Keratinocyte (primary cell): ENCODE results near the gene CHERP. TPM values are rescaled to one million over a fixed set of nuclear protein-coding genes. Genes with fewer than 3 reads are reported as not detected.

ENCODE experiments used
- DNase-seq: peaks from one replicate; pipeline ENCODE4 v3.0.0-alpha.2; 2011; ENCODE audit warnings: low read depth, missing footprints, low spot score
- FAIRE-seq: peaks from 2 replicates; lab custom pipeline; 2011; peaks lifted over from hg19 to GRCh38; lab: Jason Lieb, UNC
- H2AFZ ChIP-seq: 2 replicates; pipeline ENCODE4 v1.6.0; 2012; ENCODE audit warnings: low read length, control low read depth, inconsistent platforms; ENCODE audit not compliant: control insufficient read depth
- H3K27ac ChIP-seq: 2 replicates; pipeline ENCODE4 v1.5.1; 2011; ENCODE audit warnings: low read length; ENCODE audit not compliant: control insufficient read depth, insufficient read depth
- H3K27me3 ChIP-seq: 3 replicates; pipeline ENCODE4 v1.6.0; 2011; ENCODE audit warnings: low read length; ENCODE audit not compliant: control insufficient read depth, insufficient read depth; ENCODE audit errors: extremely low read depth
- H3K36me3 ChIP-seq, 2 experiments: 2 replicates in 1 of 2; 3 replicates in 1 of 2; pipeline ENCODE4 v1.5.1; 2011; ENCODE audit warnings: low read length in 2 of 2, mild to moderate bottlenecking in 1 of 2; ENCODE audit not compliant: control insufficient read depth in 2 of 2, insufficient read depth in 2 of 2; ENCODE audit errors: extremely low read depth in 1 of 2
- H3K4me1 ChIP-seq: 3 replicates; pipeline ENCODE4 v1.5.1; 2011; ENCODE audit warnings: low read length; ENCODE audit not compliant: control insufficient read depth, insufficient read depth; ENCODE audit errors: extremely low read depth
- H3K4me2 ChIP-seq: 3 replicates; pipeline ENCODE4 v1.6.0; 2011; ENCODE audit warnings: low read depth, low read length; ENCODE audit not compliant: control insufficient read depth, insufficient read depth; ENCODE audit errors: extremely low read depth
- H3K4me3 ChIP-seq, 3 experiments: fragments of 200-600 bp in 1 of 3; sonication (generic) in 1 of 3; 2 replicates in 2 of 3; 3 replicates in 1 of 3; pipeline ENCODE4 v1.5.1; 2011 to 2016; ENCODE audit warnings: low read length in 3 of 3, mild to moderate bottlenecking in 3 of 3, control low read depth in 2 of 3, inconsistent platforms in 1 of 3, low read depth in 1 of 3, mixed read lengths in 1 of 3, mixed run types in 1 of 3, moderate library complexity in 1 of 3; ENCODE audit not compliant: control insufficient read depth in 2 of 3, insufficient read depth in 2 of 3; ENCODE audit errors: extremely low read depth in 1 of 3
- H3K79me2 ChIP-seq: 2 replicates; pipeline ENCODE4 v1.6.0; 2012; ENCODE audit warnings: low read length; ENCODE audit not compliant: control insufficient read depth, insufficient read depth
- H3K9ac ChIP-seq: 3 replicates; pipeline ENCODE4 v1.6.0; 2011; ENCODE audit warnings: low read length; ENCODE audit not compliant: control insufficient read depth, insufficient read depth; ENCODE audit errors: extremely low read depth
- H3K9me1 ChIP-seq: 3 replicates; pipeline ENCODE4 v1.6.0; 2011; ENCODE audit warnings: low read length; ENCODE audit not compliant: control insufficient read depth, insufficient read depth; ENCODE audit errors: extremely low read depth
- H3K9me3 ChIP-seq: 2 replicates; pipeline ENCODE4 v1.5.1; 2012; ENCODE audit warnings: low read depth, low read length; ENCODE audit not compliant: control insufficient read depth
- H4K20me1 ChIP-seq: 3 replicates; pipeline ENCODE4 v1.6.0; 2011; ENCODE audit warnings: low read length; ENCODE audit not compliant: control insufficient read depth, insufficient read depth; ENCODE audit errors: extremely low read depth
- CTCF ChIP-seq, 3 experiments: IDR thresholded peaks in 1 of 3; conservative IDR thresholded peaks in 1 of 3; optimal IDR thresholded peaks in 1 of 3; 2 replicates in 2 of 3; 3 replicates in 1 of 3; pipeline versions ENCODE3 to v1.5.1; 2011; ENCODE audit warnings: low read length in 3 of 3, mild to moderate bottlenecking in 3 of 3, moderate library complexity in 2 of 3, control low read depth in 1 of 3, inconsistent platforms in 1 of 3; ENCODE audit not compliant: insufficient read depth in 2 of 3; ENCODE audit errors: extremely low read depth in 1 of 3
- EZH2 ChIP-seq: IDR thresholded peaks from one replicate; pipeline ENCODE4 v1.6.1; 2012; ENCODE audit warnings: inconsistent platforms, mild to moderate bottlenecking, low read length, moderate library complexity
- dilution Hi-C: fragments of 300-500 bp; cut with MboI; formaldehyde crosslinking; loops from one replicate; pipeline ENCODE4 v1.7.0; 2020; ENCODE audit warnings: low sequenced_read_pairs; ENCODE audit not compliant: extremely low pct_ligation_motif_present
- polyA plus RNA-seq, 5 experiments: library from polyadenylated mRNA; depleted of rRNA in 3 of 5; stranded (reverse) in 3 of 5; stranded (forward) in 1 of 5; unstranded in 1 of 5; fragments of >200 nt; gene quantifications; 1 replicate in 1 of 5; 2 replicates in 3 of 5; 3 replicates in 1 of 5; pipeline versions ENCODE4 v1.2.1 to v1.2.3, GENCODE V29; 2011 to 2012; ENCODE audit warnings: missing spikeins in 2 of 5, low read depth in 1 of 5, low replicate concordance in 1 of 5

Gene CHERP
- polyA plus RNA-seq, 1 donor (not counting 4 experiments of a cell fraction or from before 2014, with no cell fraction given): 3.6 TPM

- H3K79me2 ChIP-seq: peaks cover 15% of the 10 kb centered on the region
- DNase-seq (no peak), FAIRE-seq (no peak)
- peaks cover 49 to 63% of the 10 kb centered on the region in 2 experiments for H3K36me3 ChIP-seq
- no peaks in the 10 kb centered on the region for H3K9me1 ChIP-seq
- H4K20me1 ChIP-seq: peaks cover 4% of the 10 kb centered on the region
- H3K4me1 ChIP-seq: no peaks in the 10 kb centered on the region
- H3K27me3 ChIP-seq: no peaks in the 10 kb centered on the region
- H3K4me2 ChIP-seq: no peak overlapping the region
- no peak for TF ChIP-seq EZH2
- TF ChIP-seq CTCF (optimal IDR thresholded peaks at IDR 0.05 in 1 of 3, IDR thresholded peaks at IDR 0.05 in 1 of 3, conservative IDR thresholded peaks at IDR 0.05 in 1 of 3; ENCODE audit: extremely low read depth in 1 of 3, insufficient read depth in 2 of 3, low read length in 3 of 3): no peak
- no peaks in the 10 kb centered on the region for H3K9me3 ChIP-seq
- H2AFZ ChIP-seq: no peak overlapping the region
- no peak overlapping the region for H3K27ac ChIP-seq
- H3K4me3 ChIP-seq: no peak overlapping the region
- dilution Hi-C loops: no loop called here
- H3K9ac ChIP-seq: no peak overlapping the region
Observed at GRCh38 chr19:16530540-16531379, 11.5 kb downstream of the CHERP start.

DNA sequence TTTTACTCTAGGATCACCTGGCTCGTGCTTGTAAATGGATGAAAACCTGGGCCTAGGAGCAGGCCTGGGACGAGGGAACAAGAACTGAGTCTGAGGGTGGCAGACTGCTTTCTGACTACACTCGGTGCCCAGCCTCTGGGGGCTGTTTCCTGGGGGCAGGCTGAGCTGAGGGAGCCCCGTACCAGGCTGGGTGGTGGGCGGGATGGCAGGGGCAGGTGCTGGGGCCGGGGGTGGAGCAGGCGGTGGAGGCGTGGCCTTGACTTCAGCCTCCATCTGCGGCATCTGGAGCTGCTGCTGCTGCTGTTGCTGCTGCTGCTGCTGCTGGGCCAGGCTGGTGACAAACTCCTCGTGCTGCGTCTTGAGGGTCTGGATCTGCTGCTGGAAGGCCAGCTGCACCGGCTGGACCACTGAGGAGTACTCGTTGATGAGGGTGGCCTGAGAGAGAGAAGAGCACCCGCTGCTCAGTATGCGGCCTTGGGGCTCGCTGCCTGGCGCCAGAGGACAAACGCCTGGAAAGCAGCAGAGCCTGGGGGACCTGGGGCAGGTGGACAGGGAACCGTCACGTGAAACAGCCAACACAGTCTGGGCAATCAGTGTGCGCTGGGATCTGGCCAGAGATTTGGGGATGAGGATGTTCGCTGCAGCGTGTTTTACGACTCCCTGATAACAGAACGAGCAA is 12.6 kb downstream of the CHERP start:
- DNase-seq (no peak), FAIRE-seq (no peak)
- H3K4me1 ChIP-seq: no peaks in the 10 kb centered on the region
- H3K4me2 ChIP-seq: no peak overlapping the region
- no peak overlapping the region for H3K4me3 ChIP-seq
- no peak overlapping the region for H3K9ac ChIP-seq
- TF ChIP-seq CTCF (optimal IDR thresholded peaks at IDR 0.05 in 1 of 3, IDR thresholded peaks at IDR 0.05 in 1 of 3, conservative IDR thresholded peaks at IDR 0.05 in 1 of 3; ENCODE audit: extremely low read depth in 1 of 3, insufficient read depth in 2 of 3, low read length in 3 of 3): no peak
- TF ChIP-seq EZH2: no peak
- H2AFZ ChIP-seq: no peak overlapping the region
- no peaks in the 10 kb centered on the region for H3K9me1 ChIP-seq
- no peak overlapping the region for H3K27ac ChIP-seq
- no peaks in the 10 kb centered on the region for H3K9me3 ChIP-seq
- H3K27me3 ChIP-seq: no peaks in the 10 kb centered on the region
- peaks cover 9% of the 10 kb centered on the region for H3K79me2 ChIP-seq
- dilution Hi-C loops: no loop called here
- H4K20me1 ChIP-seq: no peaks in the 10 kb centered on the region
- peaks cover 53 to 57% of the 10 kb centered on the region in 2 experiments for H3K36me3 ChIP-seq
